Activated naive CD4-positive, alpha-beta T cell treated with anti-CD3 and anti-CD28 coated beads, Interleukin-2, amount 50 U/mL, for 24 hours (primary cell): ENCODE data around the gene IRAK2.

Source experiments
- H3K27ac Mint-ChIP-seq: one replicate; pipeline ENCODE4 v1.8.0; 2021; ENCODE audit warnings: mild to moderate bottlenecking, mixed read lengths
- H3K27me3 Mint-ChIP-seq: one replicate; pipeline ENCODE4 v1.8.0; 2021; ENCODE audit warnings: mixed read lengths
- H3K36me3 Mint-ChIP-seq: one replicate; pipeline ENCODE4 v1.8.0; 2021; ENCODE audit warnings: mixed read lengths
- H3K4me1 Mint-ChIP-seq: one replicate; pipeline ENCODE4 v1.8.0; 2021; ENCODE audit warnings: mixed read lengths
- H3K4me3 Mint-ChIP-seq: one replicate; pipeline ENCODE4 v1.8.0; 2021; ENCODE audit warnings: mild to moderate bottlenecking, mixed read lengths
- H3K9me3 Mint-ChIP-seq: one replicate; pipeline ENCODE4 v1.8.0; 2021; ENCODE audit warnings: mixed read lengths

IRAK2 gene

GRCh38 chr3:10224794-10225665 lies 60.3 kb downstream of the IRAK2 start:
- no peaks in the 10 kb centered on the region for H3K9me3 Mint-ChIP-seq
- H3K27me3 Mint-ChIP-seq, result no peaks in the 10 kb centered on the region
- H3K27ac Mint-ChIP-seq, result peak overlapping the region; percentile 85
- peaks cover 2% of the 10 kb centered on the region for H3K36me3 Mint-ChIP-seq
- peak overlapping the region; percentile 31 for H3K4me3 Mint-ChIP-seq
- H3K4me1 Mint-ChIP-seq, result peaks cover 45% of the 10 kb centered on the region

- H3K4me3 Mint-ChIP-seq, result no peak overlapping the region
- H3K9me3 Mint-ChIP-seq, result no peaks in the 10 kb centered on the region
- H3K27me3 Mint-ChIP-seq, result no peaks in the 10 kb centered on the region
- H3K27ac Mint-ChIP-seq, result no peak overlapping the region
- peaks cover 2% of the 10 kb centered on the region for H3K36me3 Mint-ChIP-seq
- H3K4me1 Mint-ChIP-seq, result peaks cover 38% of the 10 kb centered on the region
Observed at GRCh38 chr3:10226293-10226692, 61.6 kb downstream of the IRAK2 start.

GRCh38 chr3:10228248-10228950 lies 63.7 kb downstream of the IRAK2 start:
- H3K4me3 Mint-ChIP-seq, result no peak overlapping the region

GRCh38 chr3:10229576-10229975 lies 64.9 kb downstream of the IRAK2 start:
- Mint-ChIP-seq H3K36me3 (peaks cover 2% of the 10 kb centered on the region), H3K4me3 (no peak overlapping the region), H3K9me3 (no peaks in the 10 kb centered on the region), H3K4me1 (peaks cover 27% of the 10 kb centered on the region), H3K27me3 (no peaks in the 10 kb centered on the region), H3K27ac (peak overlapping the region; percentile 7)

More at GRCh38 chr3:10228248-10228950, 63.7 kb downstream of the IRAK2 start:
- peak overlapping the region; percentile 42 for H3K27ac Mint-ChIP-seq
- H3K27me3 Mint-ChIP-seq, result no peaks in the 10 kb centered on the region
- H3K4me1 Mint-ChIP-seq, result peaks cover 37% of the 10 kb centered on the region
- no peaks in the 10 kb centered on the region for H3K9me3 Mint-ChIP-seq
- peaks cover 2% of the 10 kb centered on the region for H3K36me3 Mint-ChIP-seq

GRCh38 chr3:10232137-10232536 lies 67.4 kb downstream of the IRAK2 start:
- peaks cover 20% of the 10 kb centered on the region for H3K4me1 Mint-ChIP-seq
- peak overlapping the region; percentile 74 for H3K27ac Mint-ChIP-seq
- H3K36me3 Mint-ChIP-seq, result peaks cover 4% of the 10 kb centered on the region
- H3K9me3 Mint-ChIP-seq, result no peaks in the 10 kb centered on the region
- H3K27me3 Mint-ChIP-seq, result no peaks in the 10 kb centered on the region
- no peak overlapping the region for H3K4me3 Mint-ChIP-seq

- Mint-ChIP-seq H3K4me3 (no peak overlapping the region), H3K27ac (no peak overlapping the region), H3K9me3 (no peaks in the 10 kb centered on the region), H3K36me3 (peaks cover 5% of the 10 kb centered on the region), H3K27me3 (no peaks in the 10 kb centered on the region), H3K4me1 (peaks cover 27% of the 10 kb centered on the region)
Observed at GRCh38 chr3:10233988-10234387, 69.3 kb downstream of the IRAK2 start.

- Mint-ChIP-seq H3K4me3 (no peak overlapping the region), H3K27ac (no peak overlapping the region), H3K36me3 (peaks cover 8% of the 10 kb centered on the region), H3K9me3 (no peaks in the 10 kb centered on the region), H3K27me3 (no peaks in the 10 kb centered on the region), H3K4me1 (peaks cover 29% of the 10 kb centered on the region)
Observed at GRCh38 chr3:10234526-10235230, 70.0 kb downstream of the IRAK2 start.

- Mint-ChIP-seq H3K27me3 (no peaks in the 10 kb centered on the region), H3K4me3 (no peak overlapping the region), H3K4me1 (peaks cover 31% of the 10 kb centered on the region), H3K36me3 (peaks cover 8% of the 10 kb centered on the region), H3K9me3 (no peaks in the 10 kb centered on the region), H3K27ac (no peak overlapping the region)
Observed at GRCh38 chr3:10235551-10235950, 70.8 kb downstream of the IRAK2 start.

- peaks cover 51% of the 10 kb centered on the region for H3K4me1 Mint-ChIP-seq
- peak overlapping the region; percentile 15 for H3K4me3 Mint-ChIP-seq
- no peaks in the 10 kb centered on the region for H3K27me3 Mint-ChIP-seq
- peak overlapping the region; percentile 41 for H3K27ac Mint-ChIP-seq
- no peaks in the 10 kb centered on the region for H3K9me3 Mint-ChIP-seq
- peaks cover 5% of the 10 kb centered on the region for H3K36me3 Mint-ChIP-seq
Observed at GRCh38 chr3:10238345-10239183, 73.8 kb downstream of the IRAK2 start.

- Mint-ChIP-seq H3K4me3 (no peak overlapping the region), H3K27ac (no peak overlapping the region), H3K36me3 (peaks cover 9% of the 10 kb centered on the region), H3K4me1 (peaks cover 64% of the 10 kb centered on the region), H3K9me3 (no peaks in the 10 kb centered on the region), H3K27me3 (no peaks in the 10 kb centered on the region)
Observed at GRCh38 chr3:10240799-10241198, 76.1 kb downstream of the IRAK2 start.

GRCh38 chr3:10242182-10243065 lies 77.7 kb downstream of the IRAK2 start:
- peak overlapping the region; percentile 81 for H3K4me3 Mint-ChIP-seq

GRCh38 chr3:10244009-10244408 lies 79.3 kb downstream of the IRAK2 start:
- no peak overlapping the region for H3K4me3 Mint-ChIP-seq
- peaks cover 11% of the 10 kb centered on the region for H3K36me3 Mint-ChIP-seq
- peak overlapping the region; percentile 78 for H3K27ac Mint-ChIP-seq
- H3K27me3 Mint-ChIP-seq, result no peaks in the 10 kb centered on the region
- H3K9me3 Mint-ChIP-seq, result no peaks in the 10 kb centered on the region
- H3K4me1 Mint-ChIP-seq, result peaks cover 58% of the 10 kb centered on the region

More at GRCh38 chr3:10242182-10243065, 77.7 kb downstream of the IRAK2 start:
- H3K36me3 Mint-ChIP-seq, result peaks cover 9% of the 10 kb centered on the region
- H3K4me1 Mint-ChIP-seq, result peaks cover 63% of the 10 kb centered on the region
- peak overlapping the region; percentile 98 for H3K27ac Mint-ChIP-seq
- H3K9me3 Mint-ChIP-seq, result no peaks in the 10 kb centered on the region
- H3K27me3 Mint-ChIP-seq, result no peaks in the 10 kb centered on the region

GRCh38 chr3:10245081-10245712 lies 80.5 kb downstream of the IRAK2 start:
- Mint-ChIP-seq H3K27me3 (no peaks in the 10 kb centered on the region), H3K4me1 (peaks cover 59% of the 10 kb centered on the region), H3K4me3 (no peak overlapping the region), H3K36me3 (peaks cover 11% of the 10 kb centered on the region), H3K9me3 (no peaks in the 10 kb centered on the region), H3K27ac (no peak overlapping the region)
